T1000 (cell line): Measurements from ENCODE around the gene JMJD6.

ENCODE experiments used
- DNase-seq: peaks from one replicate; lab custom pipeline; 2025; ENCODE audit warnings: mixed read lengths; lab: John Stamatoyannopoulos, UW

The JMJD6 gene

GRCh38 chr17:76679239-76679638, 47.2 kb downstream of the JMJD6 start:
- DNase-seq = no peak

GRCh38 chr17:76678330-76678729, 48.1 kb downstream of the JMJD6 start:
- DNase-seq = no peak

GRCh38 chr17:76677406-76677805, 49.0 kb downstream of the JMJD6 start:
- no peak for DNase-seq

- DNase-seq = no peak
These were observed 49.8 kb downstream of the JMJD6 start for GRCh38 chr17:76676629-76677028.

- DNase-seq = no peak
These were observed 50.8 kb downstream of the JMJD6 start for GRCh38 chr17:76675648-76676047.

- DNase-seq = no peak
These were observed 51.8 kb downstream of the JMJD6 start for GRCh38 chr17:76674600-76674999.

- DNase-seq = no peak
These were observed 52.7 kb downstream of the JMJD6 start for GRCh38 chr17:76673729-76674128.

GRCh38 chr17:76672892-76673291, 53.5 kb downstream of the JMJD6 start:
- DNase-seq = no peak

GRCh38 chr17:76672270-76672851, 54.0 kb downstream of the JMJD6 start:
- DNase-seq = no peak

- DNase-seq = no peak
These were observed 54.5 kb downstream of the JMJD6 start for GRCh38 chr17:76671912-76672262.

- DNase-seq = peak; percentile 99
These were observed 55.1 kb downstream of the JMJD6 start for GRCh38 chr17:76671123-76671911.

GRCh38 chr17:76670718-76671122, 55.7 kb downstream of the JMJD6 start:
- DNase-seq = no peak

GRCh38 chr17:76670020-76670717, 56.2 kb downstream of the JMJD6 start:
- DNase-seq = no peak
